Parathyroid adenoma (tissue), 2 donors: ENCODE measurements around the gene WFIKKN1.

Source experiments
- H2AFZ ChIP-seq: fragments of 300-600 bp; sonication (generic); one replicate; pipeline ENCODE4 v1.7.0; 2017; ENCODE audit warnings: antibody characterized with exemption, mild to moderate bottlenecking
- H3K27ac ChIP-seq: fragments of 300-600 bp; sonication (generic); one replicate; pipeline ENCODE4 v1.7.0; 2017
- H3K27me3 ChIP-seq: fragments of 300-600 bp; sonication (generic); one replicate; pipeline ENCODE4 v1.7.0; 2017; ENCODE audit warnings: low read length; ENCODE audit not compliant: control insufficient read depth, insufficient read depth
- H3K36me3 ChIP-seq: fragments of 300-600 bp; sonication (generic); one replicate; pipeline ENCODE4 v1.7.0; 2017; ENCODE audit warnings: low read length; ENCODE audit not compliant: control insufficient read depth, insufficient read depth
- H3K4me1 ChIP-seq: fragments of 300-600 bp; sonication (generic); one replicate; pipeline ENCODE4 v1.7.0; 2017; ENCODE audit warnings: control low read depth
- H3K4me2 ChIP-seq: fragments of 300-600 bp; sonication (generic); one replicate; pipeline ENCODE4 v1.7.0; 2017; ENCODE audit warnings: low read length
- H3K4me3 ChIP-seq: fragments of 300-600 bp; sonication (generic); one replicate; pipeline ENCODE4 v1.7.0; 2017; ENCODE audit warnings: low read depth, low read length
- H3K79me2 ChIP-seq: fragments of 300-600 bp; sonication (generic); one replicate; pipeline ENCODE4 v1.7.0; 2017; ENCODE audit warnings: control low read depth
- H3K9ac ChIP-seq: fragments of 300-600 bp; sonication (generic); one replicate; pipeline ENCODE4 v1.7.0; 2017; ENCODE audit warnings: mild to moderate bottlenecking
- H3K9me3 ChIP-seq: fragments of 300-600 bp; sonication (generic); one replicate; pipeline ENCODE4 v1.7.0; 2017; ENCODE audit warnings: low read length; ENCODE audit not compliant: control insufficient read depth
- TF ChIP-seq, protein P1 (sequence below): fragments of 300-600 bp; sonication (generic); IDR thresholded peaks from one replicate; pipeline ENCODE4 v1.7.0; 2017; ENCODE audit warnings: antibody characterized with exemption, mild to moderate bottlenecking
- donor health status: primary hyperparathyroidism.

WFIKKN1 gene

DNA sequence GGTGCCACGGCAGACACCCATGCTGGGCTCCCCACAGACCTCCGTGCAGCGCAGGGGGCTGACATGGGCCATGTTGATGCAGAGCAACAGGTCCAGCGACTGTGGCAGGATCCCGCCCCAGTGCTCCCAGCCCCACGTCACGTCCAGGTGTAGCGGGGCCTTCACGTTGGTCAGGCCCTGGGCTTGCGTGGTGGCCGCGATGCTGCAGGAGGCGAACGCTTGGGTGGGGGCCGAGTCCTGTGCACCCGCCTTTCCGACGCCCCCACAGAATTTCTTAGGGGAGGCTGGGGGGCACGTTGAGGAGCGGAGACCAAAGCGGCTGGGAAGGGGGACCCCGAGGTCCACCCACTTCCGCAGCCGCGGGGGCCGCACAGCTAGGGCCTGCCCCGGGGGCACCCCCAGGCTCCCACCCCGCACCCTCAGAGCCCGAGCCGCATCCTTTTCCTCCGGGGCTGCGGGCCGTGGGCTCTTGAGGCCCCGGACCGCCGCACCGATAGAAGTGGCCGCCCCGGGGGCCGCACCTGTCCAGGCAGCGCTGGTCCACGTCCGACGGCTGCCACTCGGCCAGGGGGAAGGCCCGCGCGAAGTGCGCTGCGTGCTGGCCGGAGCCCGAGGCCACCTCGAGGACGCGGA lies 4.9 kb downstream of the WFIKKN1 start:
- Histone ChIP-seq H3K4me1 (peaks cover 2% of the 10 kb centered on the region), H3K9ac (peak overlapping the region; percentile 47), H3K27ac (peak overlapping the region; percentile 91), H3K27me3 (peaks cover 3% of the 10 kb centered on the region), H3K9me3 (no peaks in the 10 kb centered on the region), H2AFZ (peak overlapping the region; percentile 94), H3K4me3 (peak overlapping the region; percentile 100), H3K79me2 (no peaks in the 10 kb centered on the region), H3K36me3 (no peaks in the 10 kb centered on the region), H3K4me2 (peak overlapping the region; percentile 100)
- TF ChIP-seq, protein P1, sequence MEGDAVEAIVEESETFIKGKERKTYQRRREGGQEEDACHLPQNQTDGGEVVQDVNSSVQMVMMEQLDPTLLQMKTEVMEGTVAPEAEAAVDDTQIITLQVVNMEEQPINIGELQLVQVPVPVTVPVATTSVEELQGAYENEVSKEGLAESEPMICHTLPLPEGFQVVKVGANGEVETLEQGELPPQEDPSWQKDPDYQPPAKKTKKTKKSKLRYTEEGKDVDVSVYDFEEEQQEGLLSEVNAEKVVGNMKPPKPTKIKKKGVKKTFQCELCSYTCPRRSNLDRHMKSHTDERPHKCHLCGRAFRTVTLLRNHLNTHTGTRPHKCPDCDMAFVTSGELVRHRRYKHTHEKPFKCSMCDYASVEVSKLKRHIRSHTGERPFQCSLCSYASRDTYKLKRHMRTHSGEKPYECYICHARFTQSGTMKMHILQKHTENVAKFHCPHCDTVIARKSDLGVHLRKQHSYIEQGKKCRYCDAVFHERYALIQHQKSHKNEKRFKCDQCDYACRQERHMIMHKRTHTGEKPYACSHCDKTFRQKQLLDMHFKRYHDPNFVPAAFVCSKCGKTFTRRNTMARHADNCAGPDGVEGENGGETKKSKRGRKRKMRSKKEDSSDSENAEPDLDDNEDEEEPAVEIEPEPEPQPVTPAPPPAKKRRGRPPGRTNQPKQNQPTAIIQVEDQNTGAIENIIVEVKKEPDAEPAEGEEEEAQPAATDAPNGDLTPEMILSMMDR = no peak

DNA sequence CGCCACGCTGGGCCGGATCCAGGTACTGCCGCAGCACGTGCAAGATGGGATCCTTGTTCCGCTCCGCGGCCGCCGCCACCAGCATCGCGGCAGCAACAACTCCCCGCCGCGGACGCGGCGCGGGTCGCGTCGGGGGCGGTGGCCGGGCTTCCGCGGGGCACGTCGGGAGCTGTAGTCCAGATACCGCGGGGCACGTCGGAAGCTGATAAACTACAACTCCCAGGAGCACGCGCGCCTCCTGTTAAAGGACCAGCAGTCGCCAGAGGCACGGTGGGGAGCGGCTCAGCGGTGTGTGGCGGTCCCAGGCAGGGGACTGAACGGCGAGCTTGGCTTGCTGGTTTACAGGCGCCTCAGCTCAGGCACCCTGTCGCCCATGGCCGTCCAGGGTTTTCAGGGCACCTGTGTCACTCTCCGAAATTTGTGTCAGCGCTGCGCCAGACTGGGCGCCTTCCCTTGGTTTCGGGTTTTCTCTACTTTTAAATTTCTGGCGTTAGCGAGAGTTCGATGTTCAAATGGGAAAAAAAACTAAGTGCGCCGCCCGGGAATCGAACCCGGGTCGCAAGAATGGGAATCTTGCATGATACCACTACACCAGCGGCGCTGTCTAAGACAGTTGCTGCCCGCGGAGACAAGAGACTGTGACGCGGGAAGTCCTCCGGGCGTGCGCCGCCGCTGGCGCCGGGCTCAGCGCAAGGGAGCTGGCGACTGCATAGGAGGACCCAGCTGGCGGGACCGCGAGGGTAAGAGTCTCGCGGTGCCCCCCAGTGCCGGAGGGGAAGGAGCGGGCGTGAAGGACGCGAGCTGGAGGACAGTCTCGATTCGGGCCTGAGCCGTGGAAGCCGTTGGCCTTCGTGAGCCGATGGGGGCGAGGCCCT lies 5.7 kb downstream of the WFIKKN1 start, which contains the start of gene METTL26:
TSS of gene METTL26 (minus strand) at position 100 of the 875 bp plus-strand sequence. CDS start at position 85, 15 bp downstream.
- Histone ChIP-seq H3K4me1 (peaks cover 2% of the 10 kb centered on the region), H3K36me3 (no peaks in the 10 kb centered on the region), H3K27ac (peak within 1 kb of the TSS; percentile 91), H3K9me3 (no peaks in the 10 kb centered on the region), H2AFZ (peak within 1 kb of the TSS; percentile 94), H3K9ac (peak within 1 kb of the TSS; percentile 47), H3K4me2 (peak within 1 kb of the TSS; percentile 100), H3K27me3 (peaks cover 3% of the 10 kb centered on the region), H3K79me2 (no peaks in the 10 kb centered on the region), H3K4me3 (peak within 1 kb of the TSS; percentile 100)
- TF ChIP-seq, protein P1 = peak; percentile 6

DNA sequence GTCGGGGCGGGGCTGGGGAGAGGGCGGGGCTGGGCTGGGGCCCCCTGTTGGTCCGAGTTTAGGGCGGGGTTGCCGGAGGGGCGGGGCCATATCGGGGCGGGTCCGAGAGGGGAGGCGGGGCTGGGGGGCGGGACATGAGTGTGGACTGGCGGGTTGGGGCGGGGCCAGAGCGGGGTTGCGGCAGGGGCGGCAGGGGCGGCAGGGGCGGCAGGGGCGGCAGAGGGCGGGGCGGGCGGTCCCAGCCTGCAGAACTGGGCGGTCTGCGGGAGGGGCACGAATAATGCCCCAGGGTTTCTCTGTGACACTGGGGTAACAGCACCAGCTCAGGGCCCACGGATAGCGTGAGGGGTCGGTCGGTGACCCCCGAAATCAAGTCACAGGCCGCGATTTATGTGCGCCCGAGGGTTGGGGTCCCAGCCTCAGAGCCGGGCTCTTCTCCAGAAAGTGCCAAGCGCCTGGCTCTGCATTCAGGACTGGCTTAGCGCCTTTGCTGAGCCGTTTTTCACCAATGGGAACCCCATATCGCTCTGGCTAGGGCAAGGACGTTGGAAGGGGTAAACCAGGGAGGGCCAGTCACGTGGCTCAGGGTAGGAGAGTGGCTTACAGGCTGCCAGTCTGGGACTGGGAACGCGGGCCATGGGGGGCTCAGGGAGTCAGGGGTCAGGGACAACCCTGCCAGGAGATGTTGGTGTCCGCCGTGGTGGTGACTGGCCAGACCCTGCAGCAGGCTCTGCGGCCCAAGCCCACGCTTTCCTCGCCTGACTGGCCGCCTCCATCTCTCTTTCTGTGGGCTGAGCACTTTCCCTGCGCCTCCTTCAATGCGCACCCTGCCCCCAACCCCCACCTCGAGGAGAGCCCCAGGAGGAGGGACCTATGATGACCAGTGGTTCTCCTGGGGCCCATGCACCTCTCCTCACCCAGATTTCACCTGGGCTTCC lies 6.6 kb downstream of the WFIKKN1 start:
- H3K27me3 ChIP-seq = peaks cover 3% of the 10 kb centered on the region
- H3K79me2 ChIP-seq = no peaks in the 10 kb centered on the region
- peak overlapping the region; percentile 100 for H3K4me3 ChIP-seq
- H3K9ac ChIP-seq = no peak overlapping the region
- peak overlapping the region; percentile 100 for H3K4me2 ChIP-seq
- no peaks in the 10 kb centered on the region for H3K36me3 ChIP-seq
- no peaks in the 10 kb centered on the region for H3K9me3 ChIP-seq
- TF ChIP-seq, protein P1 = no peak
- H3K27ac ChIP-seq = peak overlapping the region; percentile 91
- H3K4me1 ChIP-seq = peaks cover 2% of the 10 kb centered on the region
- H2AFZ ChIP-seq = peak overlapping the region; percentile 76

DNA sequence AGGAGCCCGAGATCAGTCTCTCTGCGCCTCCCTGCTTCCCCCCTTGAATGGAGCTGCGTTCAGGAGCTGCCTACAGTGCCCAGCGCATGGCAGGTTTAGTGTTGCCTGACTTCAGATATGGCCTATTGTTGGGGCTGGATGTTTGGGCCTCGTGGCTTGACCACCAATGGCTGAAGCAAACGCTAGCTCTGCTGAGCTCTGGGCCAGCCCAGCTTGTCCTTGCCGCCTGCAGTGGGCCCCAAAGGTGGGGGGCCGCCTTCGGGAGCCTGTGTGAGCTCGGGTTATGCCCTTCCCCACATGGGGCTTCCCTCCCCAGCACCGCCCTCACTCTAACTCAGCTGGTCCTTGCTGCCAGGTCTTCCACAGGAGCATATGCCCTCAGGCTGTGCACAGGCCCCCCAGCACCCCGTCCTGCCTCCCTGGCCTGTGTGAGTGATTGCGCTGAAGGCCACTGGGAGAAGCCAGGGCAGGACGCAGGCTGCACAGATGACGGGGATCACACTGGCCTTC lies 7.3 kb downstream of the WFIKKN1 start:
- no peak overlapping the region for H3K9ac ChIP-seq
- H3K4me1 ChIP-seq = peaks cover 7% of the 10 kb centered on the region
- TF ChIP-seq, protein P1 = no peak
- no peak overlapping the region for H3K4me3 ChIP-seq
- H2AFZ ChIP-seq = no peak overlapping the region
- no peaks in the 10 kb centered on the region for H3K36me3 ChIP-seq
- peaks cover 3% of the 10 kb centered on the region for H3K27me3 ChIP-seq
- no peak overlapping the region for H3K4me2 ChIP-seq
- peaks cover 6% of the 10 kb centered on the region for H3K79me2 ChIP-seq
- H3K9me3 ChIP-seq = no peaks in the 10 kb centered on the region
- peak overlapping the region; percentile 24 for H3K27ac ChIP-seq
